Activated CD4-positive, alpha-beta T cell treated with anti-CD3 and anti-CD28 coated beads, Interleukin-2, amount 10 ng/mL, durations not matched to agents 24 days and 14 days (primary cell): ENCODE results near the gene TSPAN3. TPM values are rescaled to one million over a fixed set of nuclear protein-coding genes. Genes with fewer than 3 reads are reported as not detected.

Experiments
- DNase-seq: peaks from one replicate; pipeline ENCODE4 v3.0.0; 2022
- H3K27ac Mint-ChIP-seq: one replicate; pipeline ENCODE4 v1.8.0; 2022; ENCODE audit warnings: mild to moderate bottlenecking, mixed read lengths
- H3K27me3 Mint-ChIP-seq: one replicate; pipeline ENCODE4 v1.8.0; 2022; ENCODE audit warnings: mixed read lengths
- H3K36me3 Mint-ChIP-seq: one replicate; pipeline ENCODE4 v1.8.0; 2022; ENCODE audit warnings: low read depth, mild to moderate bottlenecking, mixed read lengths
- H3K4me1 Mint-ChIP-seq: one replicate; pipeline ENCODE4 v1.8.0; 2021; ENCODE audit warnings: mixed read lengths
- H3K4me3 Mint-ChIP-seq: one replicate; pipeline ENCODE4 v1.8.0; 2022; ENCODE audit warnings: mild to moderate bottlenecking, moderate library complexity, mixed read lengths
- H3K9me3 Mint-ChIP-seq: one replicate; pipeline ENCODE4 v1.8.0; 2021; ENCODE audit warnings: mixed read lengths
- intact Hi-C: fragments of 100-400 bp; cut with micrococcal nuclease; formaldehyde crosslinking; loops from one replicate; pipeline ENCODE4 v1.15.1; 2023
- total RNA-seq: library from RNA; stranded (reverse); gene quantifications from 2 replicates; pipeline ENCODE4 v1.2.3, GENCODE V29; 2022

TSPAN3 gene
- total RNA-seq, 1 donor from 2014 or later: 41.4 TPM

- intact Hi-C loops: no loop called here
- Mint-ChIP-seq H3K36me3 (peaks cover 10% of the 10 kb centered on the region), H3K9me3 (no peaks in the 10 kb centered on the region), H3K4me1 (peaks cover 21% of the 10 kb centered on the region), H3K27me3 (no peaks in the 10 kb centered on the region), H3K4me3 (no peak overlapping the region), H3K27ac (no peak overlapping the region)
- no peak for DNase-seq
Observed at GRCh38 chr15:77057072-77057471, 13.8 kb downstream of the TSPAN3 start.

GRCh38 chr15:77053709-77054108 is 17.2 kb downstream of the TSPAN3 start:
- Mint-ChIP-seq H3K9me3 (no peaks in the 10 kb centered on the region), H3K27ac (no peak overlapping the region), H3K27me3 (no peaks in the 10 kb centered on the region), H3K36me3 (peaks cover 22% of the 10 kb centered on the region), H3K4me3 (no peak overlapping the region), H3K4me1 (peaks cover 11% of the 10 kb centered on the region)
- intact Hi-C loops: no loop called here
- no peak for DNase-seq

GRCh38 chr15:77052556-77052955 is 18.4 kb downstream of the TSPAN3 start:
- Mint-ChIP-seq H3K4me1 (peaks cover 8% of the 10 kb centered on the region), H3K4me3 (no peak overlapping the region), H3K27me3 (no peaks in the 10 kb centered on the region), H3K36me3 (peaks cover 26% of the 10 kb centered on the region), H3K9me3 (no peaks in the 10 kb centered on the region), H3K27ac (no peak overlapping the region)
- intact Hi-C loops: no loop called here
- DNase-seq: no peak

GRCh38 chr15:77048135-77048876 is 22.6 kb downstream of the TSPAN3 start:
- Mint-ChIP-seq H3K27me3 (no peaks in the 10 kb centered on the region), H3K27ac (no peak overlapping the region), H3K4me3 (no peak overlapping the region), H3K4me1 (peaks cover 2% of the 10 kb centered on the region), H3K36me3 (peaks cover 51% of the 10 kb centered on the region), H3K9me3 (no peaks in the 10 kb centered on the region)
- intact Hi-C loops: no loop called here
- no peak for DNase-seq

- no peak overlapping the region for H3K4me3 Mint-ChIP-seq
- intact Hi-C loops: no loop called here
- H3K9me3 Mint-ChIP-seq: no peaks in the 10 kb centered on the region
- no peaks in the 10 kb centered on the region for H3K4me1 Mint-ChIP-seq
- peak; percentile 52 for DNase-seq
- H3K27me3 Mint-ChIP-seq: no peaks in the 10 kb centered on the region
- no peak overlapping the region for H3K27ac Mint-ChIP-seq
- H3K36me3 Mint-ChIP-seq: peaks cover 51% of the 10 kb centered on the region
Observed at GRCh38 chr15:77046704-77047412, 24.1 kb downstream of the TSPAN3 start.

- H3K4me1 Mint-ChIP-seq: no peaks in the 10 kb centered on the region
- no peak for DNase-seq
- H3K4me3 Mint-ChIP-seq: no peak overlapping the region
- H3K27me3 Mint-ChIP-seq: no peaks in the 10 kb centered on the region
- intact Hi-C loops: no loop called here
- H3K36me3 Mint-ChIP-seq: peaks cover 48% of the 10 kb centered on the region
- H3K27ac Mint-ChIP-seq: no peak overlapping the region
- H3K9me3 Mint-ChIP-seq: no peaks in the 10 kb centered on the region
Observed at GRCh38 chr15:77045985-77046384, 24.9 kb downstream of the TSPAN3 start.

GRCh38 chr15:77044228-77045042 is 26.5 kb downstream of the TSPAN3 start:
- H3K27me3 Mint-ChIP-seq: no peaks in the 10 kb centered on the region
- H3K27ac Mint-ChIP-seq: no peak overlapping the region
- H3K4me1 Mint-ChIP-seq: peaks cover 3% of the 10 kb centered on the region
- no peak overlapping the region for H3K4me3 Mint-ChIP-seq
- H3K9me3 Mint-ChIP-seq: no peaks in the 10 kb centered on the region
- peaks cover 50% of the 10 kb centered on the region for H3K36me3 Mint-ChIP-seq
- intact Hi-C loops: no loop called here
- DNase-seq: peak; percentile 53

GRCh38 chr15:77042955-77043920 is 27.7 kb downstream of the TSPAN3 start:
- Mint-ChIP-seq H3K27me3 (no peaks in the 10 kb centered on the region), H3K9me3 (no peaks in the 10 kb centered on the region), H3K27ac (peak overlapping the region; percentile 39), H3K4me3 (no peak overlapping the region), H3K36me3 (peaks cover 59% of the 10 kb centered on the region), H3K4me1 (peaks cover 6% of the 10 kb centered on the region)
- intact Hi-C loops: no loop called here
- DNase-seq: peak; percentile 54

GRCh38 chr15:77042245-77042919 is 28.5 kb downstream of the TSPAN3 start:
- Mint-ChIP-seq H3K27ac (no peak overlapping the region), H3K9me3 (peaks cover 3% of the 10 kb centered on the region), H3K27me3 (no peaks in the 10 kb centered on the region), H3K4me3 (no peak overlapping the region), H3K4me1 (peaks cover 8% of the 10 kb centered on the region), H3K36me3 (peaks cover 60% of the 10 kb centered on the region)
- peak; percentile 52 for DNase-seq
- intact Hi-C loops: no loop called here

- peaks cover 3% of the 10 kb centered on the region for H3K9me3 Mint-ChIP-seq
- intact Hi-C loops: no loop called here
- no peak overlapping the region for H3K27ac Mint-ChIP-seq
- H3K4me1 Mint-ChIP-seq: peaks cover 8% of the 10 kb centered on the region
- H3K27me3 Mint-ChIP-seq: no peaks in the 10 kb centered on the region
- no peak overlapping the region for H3K4me3 Mint-ChIP-seq
- no peak for DNase-seq
- peaks cover 64% of the 10 kb centered on the region for H3K36me3 Mint-ChIP-seq
Observed at GRCh38 chr15:77040673-77041072, 30.2 kb downstream of the TSPAN3 start.

GRCh38 chr15:77039848-77040247 is 31.1 kb downstream of the TSPAN3 start:
- no peak for DNase-seq
- Mint-ChIP-seq H3K27ac (peak overlapping the region; percentile 62), H3K9me3 (peaks cover 3% of the 10 kb centered on the region), H3K4me1 (peaks cover 8% of the 10 kb centered on the region), H3K4me3 (no peak overlapping the region), H3K27me3 (no peaks in the 10 kb centered on the region), H3K36me3 (peaks cover 64% of the 10 kb centered on the region)
- intact Hi-C loops: no loop called here

GRCh38 chr15:77039217-77039533 is 31.7 kb downstream of the TSPAN3 start:
- Mint-ChIP-seq H3K27me3 (no peaks in the 10 kb centered on the region), H3K27ac (peak overlapping the region; percentile 62), H3K36me3 (peaks cover 68% of the 10 kb centered on the region), H3K9me3 (peaks cover 3% of the 10 kb centered on the region), H3K4me1 (peaks cover 8% of the 10 kb centered on the region), H3K4me3 (no peak overlapping the region)
- intact Hi-C loops: no loop called here
- DNase-seq: no peak
